HepG2 (cell line): ENCODE measurements around the gene ANAPC16. TPM values are rescaled to one million over a fixed set of nuclear protein-coding genes. Genes with fewer than 3 reads are reported as not detected.

Experiments
- DDIT3 ChIP-seq: sonication (generic); formaldehyde crosslinking; IDR thresholded peaks from 2 replicates; pipeline ENCODE4 v1.4.0; 2020; ENCODE audit warnings: mild to moderate bottlenecking, missing genetic modification reagents
- DZIP1 ChIP-seq: sonication (generic); formaldehyde crosslinking; IDR thresholded peaks from 2 replicates; pipeline ENCODE4 v1.5.0; 2020; ENCODE audit warnings: mild to moderate bottlenecking, missing genetic modification reagents
- E2F5 ChIP-seq: sonication (generic); formaldehyde crosslinking; conservative IDR thresholded peaks from 2 replicates; pipeline ENCODE4 v1.4.0; 2020; ENCODE audit warnings: missing genetic modification reagents
- KAT7 ChIP-seq: IDR thresholded peaks from 2 replicates; pipeline ENCODE4 v1.6.1; 2018; ENCODE audit warnings: borderline replicate concordance, missing compliant biosample characterization
- MYPOP ChIP-seq: sonication (generic); formaldehyde crosslinking; IDR thresholded peaks from 2 replicates; pipeline ENCODE4 v1.8.1; 2023; ENCODE audit warnings: mild to moderate bottlenecking, moderate library complexity, missing genetic modification reagents
- NFIC ChIP-seq: IDR thresholded peaks from 2 replicates; pipeline ENCODE4 v1.6.1; 2012; ENCODE audit warnings: mild to moderate bottlenecking, low read length, inconsistent platforms
- NFKB2 ChIP-seq: sonication (generic); formaldehyde crosslinking; IDR thresholded peaks from 2 replicates; pipeline ENCODE4 v1.4.0; 2020; ENCODE audit warnings: missing genetic modification reagents, borderline replicate concordance
- PITX1 ChIP-seq: sonication (generic); formaldehyde crosslinking; IDR thresholded peaks from 2 replicates; pipeline ENCODE4 v1.5.1; 2020; ENCODE audit warnings: mild to moderate bottlenecking, missing genetic modification reagents
- PTBP1 ChIP-seq: fragments of 200-400 bp; formaldehyde crosslinking; IDR thresholded peaks from 2 replicates; pipeline ENCODE4 v1.6.1; 2018; ENCODE audit warnings: low read length, low read depth; ENCODE audit not compliant: poor library complexity, severe bottlenecking
- SP4 ChIP-seq: sonication (generic); formaldehyde crosslinking; IDR thresholded peaks from 2 replicates; pipeline ENCODE4 v1.8.1; 2023; ENCODE audit warnings: mild to moderate bottlenecking, missing genetic modification reagents
- TEAD3 ChIP-seq: optimal IDR thresholded peaks from 2 replicates; pipeline ENCODE3; 2016; ENCODE audit warnings: borderline replicate concordance
- ZNF569 ChIP-seq: sonication (generic); formaldehyde crosslinking; IDR thresholded peaks from 2 replicates; pipeline ENCODE4 v1.5.0; 2020; ENCODE audit warnings: mild to moderate bottlenecking, missing genetic modification reagents, moderate library complexity, borderline replicate concordance
- ZNF772 ChIP-seq: sonication (generic); formaldehyde crosslinking; IDR thresholded peaks from 2 replicates; pipeline ENCODE4 v1.5.0; 2020; ENCODE audit warnings: mild to moderate bottlenecking, missing genetic modification reagents
- ZNF816 ChIP-seq: sonication (generic); formaldehyde crosslinking; IDR thresholded peaks from 2 replicates; pipeline ENCODE4 v1.8.0; 2022; ENCODE audit warnings: missing genetic modification reagents, mild to moderate bottlenecking, borderline replicate concordance
- polyA plus RNA-seq, 8 experiments: library from polyadenylated mRNA; depleted of rRNA in 3 of 8; stranded (reverse) in 7 of 8; unstranded in 1 of 8; fragments of >200 nt; fragmentation: Illumina TruSeq in 4 of 8; extraction: Trizol in 4 of 8; gene quantifications; 2 replicates each; pipeline versions ENCODE4 v1.2.1 to v1.2.3, GENCODE V29; 2011 to 2016; ENCODE audit warnings: low read depth in 4 of 8, missing spikeins in 1 of 8, mixed read lengths in 1 of 8; ENCODE audit not compliant: insufficient read depth in 1 of 8
- total RNA-seq, 5 experiments: library from RNA; depleted of rRNA; stranded (reverse); fragments of >200 nt; fragmentation: Illumina TruSeq; extraction: Trizol; gene quantifications; 2 replicates each; pipeline ENCODE4 v1.2.3, GENCODE V29; 2016; ENCODE audit warnings: low read depth in 1 of 5
- TF ChIP-seq, protein P1 (sequence below): sonication (generic); formaldehyde crosslinking; IDR thresholded peaks from 2 replicates; pipeline ENCODE4 v1.4.0; 2020; ENCODE audit warnings: missing genetic modification reagents, borderline replicate concordance
- TF ChIP-seq, protein P2 (sequence below): sonication (generic); formaldehyde crosslinking; conservative IDR thresholded peaks from 2 replicates; pipeline ENCODE4 v1.4.0; 2020; ENCODE audit warnings: missing genetic modification reagents
- TF ChIP-seq, protein P3 (sequence below): sonication (generic); formaldehyde crosslinking; IDR thresholded peaks from 2 replicates; pipeline ENCODE4 v1.8.1; 2023; ENCODE audit warnings: mild to moderate bottlenecking, missing genetic modification reagents

Gene ANAPC16
- total and polyA plus RNA-seq, 2 of the 13 experiments (the other 11 are each of a cell fraction or from before 2014, with no cell fraction given), result 74.8 to 89.4 TPM

DNA sequence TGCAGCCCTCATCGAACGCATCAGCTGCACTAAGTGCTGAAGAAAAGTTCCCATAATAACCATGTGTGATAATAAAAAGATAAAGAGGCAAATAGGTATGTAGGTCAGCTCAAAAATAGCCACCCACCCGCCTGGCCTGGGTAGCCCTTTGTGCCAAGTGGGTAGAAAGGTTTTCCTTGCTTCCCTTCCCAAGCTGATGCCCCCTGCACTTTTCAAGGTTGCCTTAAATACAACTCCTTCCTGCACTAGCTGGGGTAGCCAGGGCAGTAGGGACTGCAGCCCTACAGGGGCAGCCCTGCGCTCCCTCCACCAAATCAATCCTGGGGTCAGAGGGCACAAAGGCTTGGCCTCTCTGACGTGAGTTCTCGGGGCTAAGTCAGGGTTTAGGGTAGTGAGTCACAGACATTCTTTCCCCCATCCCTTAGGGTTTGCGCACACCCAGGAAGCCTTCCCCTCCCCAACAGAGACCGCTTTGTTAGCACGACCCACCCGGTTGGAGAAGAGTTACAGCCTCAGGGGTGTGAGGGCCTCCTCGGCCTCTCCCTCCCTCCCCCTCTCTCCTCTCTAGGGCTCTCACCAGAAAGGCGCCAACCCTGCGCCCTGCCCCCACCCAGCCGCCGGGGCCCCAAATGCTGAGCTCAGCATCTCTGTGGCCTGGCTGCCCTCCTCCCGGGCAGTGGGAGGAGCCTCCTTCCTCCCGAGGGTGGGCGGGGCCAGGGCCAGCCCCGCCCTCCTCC, 44.6 kb downstream of the ANAPC16 start (continued):
- 0 out of 2 replicates have a peak, but pooled peaks have one; percentile 26 for TF ChIP-seq MYPOP
- TF ChIP-seq, protein P1, sequence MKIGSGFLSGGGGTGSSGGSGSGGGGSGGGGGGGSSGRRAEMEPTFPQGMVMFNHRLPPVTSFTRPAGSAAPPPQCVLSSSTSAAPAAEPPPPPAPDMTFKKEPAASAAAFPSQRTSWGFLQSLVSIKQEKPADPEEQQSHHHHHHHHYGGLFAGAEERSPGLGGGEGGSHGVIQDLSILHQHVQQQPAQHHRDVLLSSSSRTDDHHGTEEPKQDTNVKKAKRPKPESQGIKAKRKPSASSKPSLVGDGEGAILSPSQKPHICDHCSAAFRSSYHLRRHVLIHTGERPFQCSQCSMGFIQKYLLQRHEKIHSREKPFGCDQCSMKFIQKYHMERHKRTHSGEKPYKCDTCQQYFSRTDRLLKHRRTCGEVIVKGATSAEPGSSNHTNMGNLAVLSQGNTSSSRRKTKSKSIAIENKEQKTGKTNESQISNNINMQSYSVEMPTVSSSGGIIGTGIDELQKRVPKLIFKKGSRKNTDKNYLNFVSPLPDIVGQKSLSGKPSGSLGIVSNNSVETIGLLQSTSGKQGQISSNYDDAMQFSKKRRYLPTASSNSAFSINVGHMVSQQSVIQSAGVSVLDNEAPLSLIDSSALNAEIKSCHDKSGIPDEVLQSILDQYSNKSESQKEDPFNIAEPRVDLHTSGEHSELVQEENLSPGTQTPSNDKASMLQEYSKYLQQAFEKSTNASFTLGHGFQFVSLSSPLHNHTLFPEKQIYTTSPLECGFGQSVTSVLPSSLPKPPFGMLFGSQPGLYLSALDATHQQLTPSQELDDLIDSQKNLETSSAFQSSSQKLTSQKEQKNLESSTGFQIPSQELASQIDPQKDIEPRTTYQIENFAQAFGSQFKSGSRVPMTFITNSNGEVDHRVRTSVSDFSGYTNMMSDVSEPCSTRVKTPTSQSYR, result peak; percentile 95
- peak; percentile 61; the same call in 1 of the 2 replicates for TF ChIP-seq NFIC
- peak; percentile 64 for TF ChIP-seq TEAD3 (CRISPR knock-in tag)
- no peak for TF ChIP-seq E2F5
- TF ChIP-seq ZNF816 (CRISPR knock-in tag), result peak; percentile 48; the same call in 1 of the 2 replicates
- 0 out of 2 replicates have a peak, but pooled peaks have one; percentile 16 for TF ChIP-seq ZNF569
- TF ChIP-seq NFKB2 (CRISPR knock-in tag), result peak; percentile 53; the same call in 1 of the 2 replicates
- TF ChIP-seq DZIP1 (CRISPR knock-in tag), result no peak
- TF ChIP-seq DDIT3, result no peak
- TF ChIP-seq, protein P2, sequence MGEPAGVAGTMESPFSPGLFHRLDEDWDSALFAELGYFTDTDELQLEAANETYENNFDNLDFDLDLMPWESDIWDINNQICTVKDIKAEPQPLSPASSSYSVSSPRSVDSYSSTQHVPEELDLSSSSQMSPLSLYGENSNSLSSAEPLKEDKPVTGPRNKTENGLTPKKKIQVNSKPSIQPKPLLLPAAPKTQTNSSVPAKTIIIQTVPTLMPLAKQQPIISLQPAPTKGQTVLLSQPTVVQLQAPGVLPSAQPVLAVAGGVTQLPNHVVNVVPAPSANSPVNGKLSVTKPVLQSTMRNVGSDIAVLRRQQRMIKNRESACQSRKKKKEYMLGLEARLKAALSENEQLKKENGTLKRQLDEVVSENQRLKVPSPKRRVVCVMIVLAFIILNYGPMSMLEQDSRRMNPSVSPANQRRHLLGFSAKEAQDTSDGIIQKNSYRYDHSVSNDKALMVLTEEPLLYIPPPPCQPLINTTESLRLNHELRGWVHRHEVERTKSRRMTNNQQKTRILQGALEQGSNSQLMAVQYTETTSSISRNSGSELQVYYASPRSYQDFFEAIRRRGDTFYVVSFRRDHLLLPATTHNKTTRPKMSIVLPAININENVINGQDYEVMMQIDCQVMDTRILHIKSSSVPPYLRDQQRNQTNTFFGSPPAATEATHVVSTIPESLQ (CRISPR knock-in tag), result 0 out of 2 replicates have a peak, but pooled peaks have one; percentile 32
- no peak for TF ChIP-seq PTBP1
- TF ChIP-seq KAT7 (CRISPR knock-in tag), result 0 out of 2 replicates have a peak, but pooled peaks have one; percentile 43
- TF ChIP-seq, protein P3, sequence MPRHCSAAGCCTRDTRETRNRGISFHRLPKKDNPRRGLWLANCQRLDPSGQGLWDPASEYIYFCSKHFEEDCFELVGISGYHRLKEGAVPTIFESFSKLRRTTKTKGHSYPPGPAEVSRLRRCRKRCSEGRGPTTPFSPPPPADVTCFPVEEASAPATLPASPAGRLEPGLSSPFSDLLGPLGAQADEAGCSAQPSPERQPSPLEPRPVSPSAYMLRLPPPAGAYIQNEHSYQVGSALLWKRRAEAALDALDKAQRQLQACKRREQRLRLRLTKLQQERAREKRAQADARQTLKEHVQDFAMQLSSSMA (CRISPR knock-in tag), result peak; percentile 59; the same call in 1 of the 2 replicates
- TF ChIP-seq SP4 (CRISPR knock-in tag), result peak; percentile 56; the same call in 1 of the 2 replicates
- no peak for TF ChIP-seq ZNF772 (CRISPR knock-in tag)
- peak; percentile 81 for TF ChIP-seq PITX1 (CRISPR knock-in tag)
